Liver (tissue), 2 donors: ENCODE measurements around the gene ARID3C.

ENCODE experiments used
- REST ChIP-seq: IDR thresholded peaks from 2 replicates; pipeline ENCODE4 v1.6.1; 2016; ENCODE audit warnings: antibody characterized with exemption, mild to moderate bottlenecking
- TAF1 ChIP-seq: conservative IDR thresholded peaks from 2 replicates; pipeline ENCODE4 v1.6.1; 2016; ENCODE audit warnings: antibody characterized with exemption, mild to moderate bottlenecking
- donor health status: healthy.

DNA sequence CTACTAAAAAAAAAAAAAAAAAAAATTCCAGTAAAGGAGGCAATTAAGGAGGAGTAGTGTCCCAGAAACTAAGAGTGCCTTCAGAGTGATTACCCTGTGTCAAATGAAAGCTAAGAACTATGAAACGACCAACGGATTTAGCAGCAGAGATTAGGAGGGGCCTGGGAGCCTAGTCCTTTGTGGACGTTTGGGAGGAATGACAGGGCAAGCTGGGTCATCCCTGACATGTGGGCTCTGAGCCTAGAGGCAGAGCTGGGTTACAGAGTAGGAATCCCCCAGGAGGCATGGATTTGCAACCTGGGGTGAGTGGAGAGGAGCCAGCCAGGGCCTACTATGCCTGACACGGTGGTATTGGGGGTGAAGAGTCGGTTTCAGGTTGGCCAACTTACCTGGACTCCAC, 4.3 kb upstream of the ARID3C start:
- TF ChIP-seq REST = no peak
- TF ChIP-seq TAF1 = no peak
